Measurements from ENCODE around the gene CAPN11.
A peak's percentile ranks its signal among the peaks of the same experiment; 100 is the strongest.

Gene CAPN11

GRCh38 chr6:44188819-44189218, 30.2 kb downstream of the CAPN11 start:
- no CpG with 5 or more reads among the region's 2 CpGs for WGBS (ENCODE audit: extremely low coverage, insufficient coverage, insufficient read length)
- no peak overlapping the region for H3K18ac ChIP-seq (ENCODE audit: low read length)
- H3K27me3 ChIP-seq (ENCODE audit: insufficient read depth, low read length), result no peaks in the 10 kb centered on the region
- H3K4me1 ChIP-seq (ENCODE audit: control insufficient read depth in 1 of 2, insufficient read depth in 2 of 2, low read length in 2 of 2), result peaks cover 6 to 8% of the 10 kb centered on the region in 2 experiments
- no peak overlapping the region for H3K4me3 ChIP-seq (ENCODE audit: low read depth, low read length)
- H4K8ac ChIP-seq (ENCODE audit: low read depth, low read length), result no peak overlapping the region
- no peak overlapping the region for H3K23ac ChIP-seq (ENCODE audit: low read length)
- no peak overlapping the region for H2BK5ac ChIP-seq (ENCODE audit: low read depth, low read length, poor library complexity)
- H3K14ac ChIP-seq (ENCODE audit: low read length), result no peak overlapping the region
- no peak overlapping the region for H3K4me2 ChIP-seq (ENCODE audit: low read length)
- peaks cover 4% of the 10 kb centered on the region for H3K79me1 ChIP-seq (ENCODE audit: low read length)
- no peak overlapping the region for H2BK12ac ChIP-seq (ENCODE audit: low read length)
- no peak overlapping the region for H4K91ac ChIP-seq (ENCODE audit: low read depth, low read length)
- no peak overlapping the region for H3K4ac ChIP-seq (ENCODE audit: low read depth, low read length)
- no peak overlapping the region for H2AFZ ChIP-seq (ENCODE audit: insufficient read depth, low read length, poor library complexity)
- H3K36me3 ChIP-seq (ENCODE audit: control insufficient read depth in 1 of 2, insufficient read depth in 2 of 2, low read length in 2 of 2), result no peaks in the 10 kb centered on the region
- H3K27ac ChIP-seq (ENCODE audit: low read depth, low read length), result no peak overlapping the region
- H3K9me3 ChIP-seq (ENCODE audit: insufficient read depth, low read depth, low read length), result no peaks in the 10 kb centered on the region
- H3K9ac ChIP-seq (ENCODE audit: low read length), result no peak overlapping the region
- H2AK5ac ChIP-seq (ENCODE audit: low read length), result no peak overlapping the region
- no peak for DNase-seq
- no peak overlapping the region for H2BK120ac ChIP-seq (ENCODE audit: insufficient read depth, low read length, poor library complexity)
- H4K12ac ChIP-seq (ENCODE audit: low read depth, low read length), result no peak overlapping the region
- no peaks in the 10 kb centered on the region for H3K79me2 ChIP-seq (ENCODE audit: control insufficient read depth, insufficient read depth, low read length, poor library complexity)

GRCh38 chr6:44189257-44189656, 30.6 kb downstream of the CAPN11 start:
- peaks cover 6 to 7% of the 10 kb centered on the region in 2 experiments for H3K4me1 ChIP-seq (ENCODE audit: control insufficient read depth in 1 of 2, insufficient read depth in 2 of 2, low read length in 2 of 2)
- no peak overlapping the region for H3K23ac ChIP-seq (ENCODE audit: low read length)
- H3K4ac ChIP-seq (ENCODE audit: low read depth, low read length), result no peak overlapping the region
- H2BK120ac ChIP-seq (ENCODE audit: insufficient read depth, low read length, poor library complexity), result no peak overlapping the region
- no peak overlapping the region for H3K18ac ChIP-seq (ENCODE audit: low read length)
- H3K27me3 ChIP-seq (ENCODE audit: insufficient read depth, low read length), result no peaks in the 10 kb centered on the region
- no peak overlapping the region for H3K4me2 ChIP-seq (ENCODE audit: low read length)
- no peak overlapping the region for H2AFZ ChIP-seq (ENCODE audit: insufficient read depth, low read length, poor library complexity)
- no peak overlapping the region for H3K4me3 ChIP-seq (ENCODE audit: low read depth, low read length)
- no peak overlapping the region for H2BK12ac ChIP-seq (ENCODE audit: low read length)
- no peak overlapping the region for H2BK5ac ChIP-seq (ENCODE audit: low read depth, low read length, poor library complexity)
- no peaks in the 10 kb centered on the region for H3K79me2 ChIP-seq (ENCODE audit: control insufficient read depth, insufficient read depth, low read length, poor library complexity)
- no CpG with 5 or more reads among the region's 2 CpGs for WGBS (ENCODE audit: extremely low coverage, insufficient coverage, insufficient read length)
- no peak overlapping the region for H2AK5ac ChIP-seq (ENCODE audit: low read length)
- H4K8ac ChIP-seq (ENCODE audit: low read depth, low read length), result no peak overlapping the region
- no peaks in the 10 kb centered on the region for H3K9me3 ChIP-seq (ENCODE audit: insufficient read depth, low read depth, low read length)
- DNase-seq, result peak; percentile 58 to 68
- no peak overlapping the region for H4K91ac ChIP-seq (ENCODE audit: low read depth, low read length)
- no peak overlapping the region for H3K9ac ChIP-seq (ENCODE audit: low read length)
- no peak overlapping the region for H4K12ac ChIP-seq (ENCODE audit: low read depth, low read length)
- H3K14ac ChIP-seq (ENCODE audit: low read length), result no peak overlapping the region
- no peak overlapping the region for H3K27ac ChIP-seq (ENCODE audit: low read depth, low read length)
- peaks cover 3% of the 10 kb centered on the region for H3K79me1 ChIP-seq (ENCODE audit: low read length)
- H3K36me3 ChIP-seq (ENCODE audit: control insufficient read depth in 1 of 2, insufficient read depth in 2 of 2, low read length in 2 of 2), result no peaks in the 10 kb centered on the region

- H3K9ac ChIP-seq (ENCODE audit: low read length), result no peak overlapping the region
- peaks cover 3% of the 10 kb centered on the region for H3K79me1 ChIP-seq (ENCODE audit: low read length)
- H3K9me3 ChIP-seq (ENCODE audit: insufficient read depth, low read depth, low read length), result no peaks in the 10 kb centered on the region
- H4K8ac ChIP-seq (ENCODE audit: low read depth, low read length), result no peak overlapping the region
- no peak overlapping the region for H3K18ac ChIP-seq (ENCODE audit: low read length)
- H3K23ac ChIP-seq (ENCODE audit: low read length), result no peak overlapping the region
- H2AK5ac ChIP-seq (ENCODE audit: low read length), result no peak overlapping the region
- H4K91ac ChIP-seq (ENCODE audit: low read depth, low read length), result no peak overlapping the region
- no peak overlapping the region for H2BK5ac ChIP-seq (ENCODE audit: low read depth, low read length, poor library complexity)
- peaks cover 6 to 7% of the 10 kb centered on the region in 2 experiments for H3K4me1 ChIP-seq (ENCODE audit: control insufficient read depth in 1 of 2, insufficient read depth in 2 of 2, low read length in 2 of 2)
- no peak overlapping the region for H4K12ac ChIP-seq (ENCODE audit: low read depth, low read length)
- H3K4me2 ChIP-seq (ENCODE audit: low read length), result no peak overlapping the region
- no peaks in the 10 kb centered on the region for H3K79me2 ChIP-seq (ENCODE audit: control insufficient read depth, insufficient read depth, low read length, poor library complexity)
- no peaks in the 10 kb centered on the region for H3K27me3 ChIP-seq (ENCODE audit: insufficient read depth, low read length)
- H2AFZ ChIP-seq (ENCODE audit: insufficient read depth, low read length, poor library complexity), result no peak overlapping the region
- H2BK120ac ChIP-seq (ENCODE audit: insufficient read depth, low read length, poor library complexity), result no peak overlapping the region
- no peak overlapping the region for H3K14ac ChIP-seq (ENCODE audit: low read length)
- no peak overlapping the region for H2BK12ac ChIP-seq (ENCODE audit: low read length)
- H3K27ac ChIP-seq (ENCODE audit: low read depth, low read length), result no peak overlapping the region
- no peak overlapping the region for H3K4ac ChIP-seq (ENCODE audit: low read depth, low read length)
- no peaks in the 10 kb centered on the region for H3K36me3 ChIP-seq (ENCODE audit: control insufficient read depth in 1 of 2, insufficient read depth in 2 of 2, low read length in 2 of 2)
- no peak overlapping the region for H3K4me3 ChIP-seq (ENCODE audit: low read depth, low read length)
- WGBS (ENCODE audit: extremely low coverage, insufficient coverage, insufficient read length), result no CpG with 5 or more reads among the region's 2 CpGs
- no peak for DNase-seq
Observed at GRCh38 chr6:44190715-44191114, 32.1 kb downstream of the CAPN11 start.

- Histone ChIP-seq H3K79me2 (ENCODE audit: control insufficient read depth, insufficient read depth, low read length, poor library complexity) (no peaks in the 10 kb centered on the region), H2AFZ (ENCODE audit: insufficient read depth, low read length, poor library complexity) (peak overlapping the region; percentile 21), H4K12ac (ENCODE audit: low read depth, low read length) (no peak overlapping the region), H3K14ac (ENCODE audit: low read length) (no peak overlapping the region), H3K18ac (ENCODE audit: low read length) (no peak overlapping the region), H3K79me1 (ENCODE audit: low read length) (no peaks in the 10 kb centered on the region), H3K9ac (ENCODE audit: low read length) (no peak overlapping the region), H2BK12ac (ENCODE audit: low read length) (no peak overlapping the region), H3K4me3 (ENCODE audit: low read depth, low read length) (no peak overlapping the region), H3K23ac (ENCODE audit: low read length) (no peak overlapping the region), H3K36me3 (ENCODE audit: control insufficient read depth in 1 of 2, insufficient read depth in 2 of 2, low read length in 2 of 2) (no peaks in the 10 kb centered on the region), H2AK5ac (ENCODE audit: low read length) (no peak overlapping the region), H3K4me2 (ENCODE audit: low read length) (peak overlapping the region; percentile 20), H2BK5ac (ENCODE audit: low read depth, low read length, poor library complexity) (no peak overlapping the region), H3K27me3 (ENCODE audit: insufficient read depth, low read length) (no peaks in the 10 kb centered on the region), H3K4ac (ENCODE audit: low read depth, low read length) (no peak overlapping the region), H3K27ac (ENCODE audit: low read depth, low read length) (no peak overlapping the region), H3K9me3 (ENCODE audit: insufficient read depth, low read depth, low read length) (no peaks in the 10 kb centered on the region), H4K91ac (ENCODE audit: low read depth, low read length) (no peak overlapping the region), H3K4me1 (ENCODE audit: control insufficient read depth in 1 of 2, insufficient read depth in 2 of 2, low read length in 2 of 2) (peaks cover 6 to 7% of the 10 kb centered on the region in 2 experiments), H2BK120ac (ENCODE audit: insufficient read depth, low read length, poor library complexity) (no peak overlapping the region), H4K8ac (ENCODE audit: low read depth, low read length) (peak overlapping the region; percentile 22)
- WGBS (ENCODE audit: extremely low coverage, insufficient coverage, insufficient read length), result no CpG with 5 or more reads among the region's 10 CpGs
- DNase-seq, result no peak
Observed at GRCh38 chr6:44192428-44193041, 33.9 kb downstream of the CAPN11 start.
